Fibroblast of peridontal ligament (primary cell): Measurements from ENCODE around the gene FBXO44.

Experiments used
- DNase-seq: peaks from one replicate; pipeline ENCODE4 v3.0.0-alpha.2; 2010; ENCODE audit errors: extremely low read depth

Gene FBXO44

DNA sequence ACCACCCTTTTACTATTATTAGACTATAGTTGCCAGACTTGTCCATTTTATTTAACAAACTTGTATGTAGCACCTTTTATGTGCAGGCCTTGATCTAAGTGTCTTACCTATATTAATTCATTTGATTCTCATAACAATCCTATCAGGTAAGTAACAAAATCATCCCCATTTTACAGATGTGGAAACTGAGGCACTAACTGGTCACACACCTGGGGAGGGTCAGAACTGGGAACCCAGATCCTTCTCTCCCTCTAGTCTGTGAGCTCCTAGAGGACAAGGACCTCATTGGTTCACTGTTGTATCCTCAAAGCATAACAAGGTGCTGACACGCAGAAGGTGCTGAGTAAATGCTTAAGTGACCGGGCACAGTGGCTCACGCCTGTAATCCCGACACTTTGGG, 15.3 kb upstream of the FBXO44 start:
- DNase-seq, result no peak

DNA sequence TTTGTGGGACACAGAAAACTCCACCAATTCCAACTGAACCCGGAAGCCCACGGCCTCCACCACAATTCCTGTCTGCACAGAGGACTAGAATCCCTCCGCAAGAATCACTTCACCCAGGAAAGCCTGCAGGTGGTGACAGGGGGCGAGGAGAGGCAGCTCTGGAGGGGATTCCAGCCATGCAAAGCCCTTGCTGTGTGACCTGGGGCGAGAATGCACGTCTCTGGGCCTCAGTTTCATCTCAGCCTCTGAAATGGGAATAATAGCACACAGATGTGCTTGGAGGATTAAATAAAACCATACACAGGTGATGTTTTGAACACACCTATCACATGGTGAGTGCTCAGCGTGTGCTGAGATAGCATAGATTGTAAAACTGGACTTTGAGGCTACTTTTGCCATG, 14.6 kb upstream of the FBXO44 start:
- DNase-seq, result no peak

DNA sequence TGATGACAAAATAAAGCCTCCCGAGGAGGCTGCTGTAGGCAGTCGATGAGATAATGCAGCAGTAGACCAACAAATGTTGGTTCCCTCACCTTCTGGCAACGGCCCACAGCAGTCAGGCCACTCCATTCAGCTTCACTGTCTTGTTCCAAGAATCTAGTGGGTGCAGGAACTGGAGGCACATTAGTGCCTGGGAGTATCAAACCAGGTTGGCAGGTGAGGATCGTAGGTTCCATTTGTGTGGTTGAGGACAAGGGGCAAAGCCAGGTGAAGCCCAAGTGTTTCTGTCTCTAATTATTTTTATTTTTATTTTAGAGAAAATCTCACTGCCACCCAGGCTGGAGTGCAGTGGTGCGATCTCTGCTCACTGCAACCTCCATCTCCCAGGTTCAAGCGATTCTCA, 13.7 kb upstream of the FBXO44 start:
- no peak for DNase-seq

DNA sequence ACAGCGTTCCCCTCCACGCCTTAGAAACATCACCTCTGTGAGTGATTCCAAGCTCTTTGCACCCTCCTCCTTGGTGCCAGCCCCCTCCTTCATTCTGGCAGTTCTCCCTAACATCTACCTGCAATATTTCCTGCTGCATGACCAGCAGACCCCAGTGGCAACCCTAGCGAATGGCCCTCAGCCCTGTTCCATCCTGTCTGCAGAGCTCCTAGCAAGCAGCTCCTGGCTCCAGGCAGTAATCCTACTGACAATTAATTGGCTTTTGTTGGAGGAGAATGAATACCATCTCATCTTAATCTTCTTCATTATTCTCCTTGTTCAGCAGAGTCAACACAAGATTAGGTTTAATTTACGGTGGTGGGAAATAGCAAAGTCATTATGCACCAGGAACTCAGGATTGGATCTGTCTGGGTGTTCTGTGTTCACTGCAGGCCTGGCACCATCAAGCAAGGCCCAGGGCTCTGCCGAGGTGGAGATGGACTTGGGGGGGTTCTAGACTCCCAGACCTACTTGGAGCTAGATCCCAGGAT, 12.8 kb upstream of the FBXO44 start:
- no peak for DNase-seq

DNA sequence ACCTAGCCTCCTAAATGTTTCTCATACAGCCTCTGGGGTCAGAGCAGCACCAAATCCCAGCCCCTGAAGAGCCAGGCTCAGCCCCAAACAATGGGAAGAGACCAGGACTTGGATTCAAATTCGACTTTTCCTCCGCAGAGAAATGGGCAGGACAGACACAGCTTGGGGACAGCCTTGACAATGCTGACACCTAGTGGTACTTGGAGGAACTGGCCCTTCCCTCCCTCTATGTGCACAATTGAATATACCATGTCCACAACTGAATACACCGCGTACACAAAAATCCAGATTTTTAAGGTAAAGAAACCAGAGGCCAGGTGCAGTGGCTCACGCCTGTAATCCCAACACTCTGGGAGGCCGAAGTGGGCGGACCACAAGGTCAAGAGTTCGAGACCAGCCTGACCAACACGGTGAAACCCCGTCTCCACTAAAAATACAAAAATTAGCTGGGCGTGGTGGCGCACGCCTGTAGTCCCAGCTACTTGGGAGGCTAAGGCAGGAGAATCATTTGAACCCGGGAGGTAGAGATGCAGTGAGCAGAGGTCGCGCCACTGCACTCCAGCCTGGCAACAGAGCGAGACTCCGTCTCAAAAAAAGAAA, 12.2 kb upstream of the FBXO44 start:
- DNase-seq, result peak; percentile 73

DNA sequence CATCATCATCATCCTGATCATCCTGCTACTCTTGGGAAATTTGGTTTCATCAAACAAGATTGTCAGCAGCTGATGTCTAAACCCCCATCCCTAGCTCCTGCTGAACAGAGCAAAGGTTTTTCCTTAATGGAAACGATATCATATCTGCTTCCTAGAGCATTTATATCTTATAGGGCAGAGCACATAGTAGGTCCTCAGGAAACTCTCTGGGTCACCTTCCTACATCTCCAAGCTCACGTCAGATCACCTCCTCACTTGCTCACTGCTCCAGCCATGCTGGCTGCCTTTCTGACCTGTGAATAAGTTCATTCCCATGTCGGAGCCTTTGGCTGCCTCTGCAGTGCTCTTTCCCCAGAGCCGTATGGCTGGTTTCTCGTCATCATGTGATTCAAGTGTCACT, 10.9 kb upstream of the FBXO44 start:
- no peak for DNase-seq

DNA sequence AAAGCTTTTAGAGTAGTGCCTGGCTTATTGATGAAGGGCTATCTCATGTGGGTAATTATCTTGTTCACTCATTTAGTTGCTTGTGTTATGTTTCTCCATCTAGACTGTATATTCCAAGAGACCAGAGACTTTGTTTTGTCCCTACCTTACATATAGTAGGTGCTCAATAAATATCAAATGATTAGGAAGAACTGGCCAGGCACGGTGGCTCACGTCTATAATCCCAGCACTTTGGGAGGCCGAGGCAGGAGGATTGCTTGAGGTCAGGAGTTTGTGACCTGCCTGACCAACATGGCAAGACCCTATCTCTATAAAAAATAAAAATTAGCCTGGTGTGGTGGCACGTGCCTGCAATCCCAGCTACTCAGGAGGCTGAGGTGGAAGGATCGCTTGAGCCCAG, 9.4 kb upstream of the FBXO44 start:
- DNase-seq, result no peak

DNA sequence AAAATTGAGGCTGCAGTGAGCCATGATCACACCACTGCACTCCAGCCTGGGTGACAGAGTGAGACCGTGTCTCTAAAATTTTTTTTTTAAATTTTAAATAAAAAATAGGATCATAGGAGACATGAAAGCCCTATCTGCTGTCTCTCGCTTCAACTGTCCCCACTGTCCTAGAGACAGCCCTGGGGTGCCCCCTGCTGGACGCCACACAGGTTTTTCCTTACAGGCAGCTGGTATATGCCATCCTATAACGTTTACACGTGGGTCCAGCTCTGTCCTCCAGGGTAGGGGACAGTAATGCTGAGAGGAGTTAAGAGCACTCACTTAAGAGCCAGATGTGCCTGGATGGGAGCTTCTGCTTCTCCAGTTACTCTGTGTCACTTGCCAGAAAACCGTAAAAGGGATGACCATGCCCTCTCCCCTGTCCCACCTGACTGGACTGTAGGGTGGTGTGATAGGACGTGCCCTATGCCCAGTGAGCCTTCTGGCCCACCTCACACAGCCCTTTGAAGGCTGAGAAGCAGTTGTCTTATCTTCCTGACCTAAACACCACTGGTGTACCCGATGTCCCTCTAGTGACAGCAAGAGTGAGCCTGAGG, 8.9 kb upstream of the FBXO44 start:
- DNase-seq, result peak; percentile 69

DNA sequence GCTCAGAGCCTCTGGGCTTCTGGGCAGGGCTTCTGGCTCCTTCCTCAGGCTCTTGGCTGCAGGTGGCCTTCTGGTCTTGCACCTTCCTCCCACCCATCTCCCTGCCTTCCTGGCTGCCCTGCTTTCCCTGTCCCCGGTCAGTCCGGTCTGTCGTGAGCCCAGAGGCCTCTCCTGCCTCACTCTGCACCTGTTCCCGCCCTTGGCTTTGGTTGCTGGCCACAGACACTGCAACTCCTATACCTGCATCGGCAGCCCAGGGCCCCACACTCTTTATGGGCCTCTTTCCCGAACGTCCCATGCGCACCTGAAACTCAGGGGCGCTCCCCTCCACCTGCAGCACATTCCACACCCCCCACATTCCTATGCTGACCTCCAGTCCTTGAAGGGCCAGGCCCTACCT, 8.4 kb upstream of the FBXO44 start:
- no peak for DNase-seq

DNA sequence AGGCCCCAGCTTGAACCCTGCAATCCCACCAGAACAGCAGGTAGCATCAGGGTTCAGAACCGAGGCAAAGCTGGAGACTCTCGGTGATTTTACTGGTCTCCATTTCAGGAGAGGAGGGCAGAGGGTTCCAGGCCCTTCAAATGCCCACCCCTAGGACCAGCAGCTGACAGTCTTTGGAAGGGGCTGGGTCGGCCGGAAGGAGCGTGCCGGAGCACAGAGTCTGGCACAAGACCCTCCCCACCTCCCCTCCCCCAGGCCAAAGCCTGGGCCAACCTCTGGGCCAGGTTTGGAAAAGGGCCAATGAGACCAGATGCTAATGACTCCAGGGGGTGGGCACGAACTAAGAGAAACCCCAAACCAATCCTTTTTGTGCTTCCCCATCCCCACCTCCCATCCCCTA, 7.3 kb upstream of the FBXO44 start:
- no peak for DNase-seq

DNA sequence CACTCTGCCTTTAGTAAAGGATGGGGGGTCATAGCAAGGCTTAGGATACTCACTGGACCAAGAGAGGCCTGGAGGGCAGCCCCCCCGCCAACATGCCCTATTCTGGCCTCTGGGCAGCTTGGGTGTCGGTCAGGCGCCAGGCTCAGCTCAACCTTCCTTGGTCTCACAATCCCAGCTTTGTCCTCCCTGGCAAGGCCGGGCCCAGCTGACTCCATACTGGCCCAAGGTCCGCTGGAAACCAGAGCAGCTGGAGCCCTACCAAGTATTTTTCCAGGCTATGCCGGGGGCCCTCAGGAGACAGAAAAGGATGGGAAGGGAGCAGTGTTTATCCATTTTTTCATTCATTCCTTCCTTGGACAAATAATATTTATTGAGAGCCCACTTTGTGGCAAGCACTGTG, 6.6 kb upstream of the FBXO44 start:
- DNase-seq, result no peak

DNA sequence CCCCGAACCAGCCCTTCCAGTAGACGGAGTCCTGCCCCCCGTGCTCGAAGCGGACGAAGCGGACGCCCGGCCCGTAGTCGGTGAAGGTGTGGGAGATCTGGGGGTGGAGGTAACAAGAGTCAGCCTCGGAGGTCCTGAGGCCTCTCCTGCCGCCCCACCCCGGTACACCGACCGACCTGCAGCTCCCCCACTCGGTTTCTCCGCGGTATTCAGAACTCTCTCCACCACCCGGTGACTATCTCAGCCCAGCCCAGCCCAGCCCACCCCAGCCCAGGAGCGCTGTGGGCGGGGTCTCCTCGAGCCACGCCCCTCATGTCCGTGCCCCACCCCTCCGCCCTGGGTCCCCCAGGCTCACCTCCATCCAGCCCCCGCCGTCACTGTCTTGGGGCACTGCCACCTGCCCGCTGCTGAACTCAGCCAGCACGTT, 5.9 kb upstream of the FBXO44 start:
- DNase-seq, result no peak

DNA sequence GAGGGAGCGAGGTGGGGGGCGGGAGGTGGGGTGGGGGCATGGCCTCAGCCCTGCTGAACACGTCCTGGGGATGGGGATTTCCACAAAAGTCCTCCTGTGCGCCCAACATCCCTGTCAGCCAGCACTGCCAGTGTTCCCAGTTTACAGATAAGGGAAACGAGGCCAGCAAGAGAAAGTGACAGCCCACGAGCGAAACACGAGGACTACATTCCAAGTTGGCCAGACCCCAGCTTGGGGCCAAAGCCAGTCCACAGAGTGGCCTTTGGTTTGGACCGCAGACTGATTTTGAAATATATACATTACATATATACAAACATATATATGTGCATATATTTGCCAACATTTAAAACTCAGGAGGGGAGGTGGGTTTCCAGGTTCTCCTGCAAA, 5.4 kb upstream of the FBXO44 start:
- DNase-seq, result no peak

DNA sequence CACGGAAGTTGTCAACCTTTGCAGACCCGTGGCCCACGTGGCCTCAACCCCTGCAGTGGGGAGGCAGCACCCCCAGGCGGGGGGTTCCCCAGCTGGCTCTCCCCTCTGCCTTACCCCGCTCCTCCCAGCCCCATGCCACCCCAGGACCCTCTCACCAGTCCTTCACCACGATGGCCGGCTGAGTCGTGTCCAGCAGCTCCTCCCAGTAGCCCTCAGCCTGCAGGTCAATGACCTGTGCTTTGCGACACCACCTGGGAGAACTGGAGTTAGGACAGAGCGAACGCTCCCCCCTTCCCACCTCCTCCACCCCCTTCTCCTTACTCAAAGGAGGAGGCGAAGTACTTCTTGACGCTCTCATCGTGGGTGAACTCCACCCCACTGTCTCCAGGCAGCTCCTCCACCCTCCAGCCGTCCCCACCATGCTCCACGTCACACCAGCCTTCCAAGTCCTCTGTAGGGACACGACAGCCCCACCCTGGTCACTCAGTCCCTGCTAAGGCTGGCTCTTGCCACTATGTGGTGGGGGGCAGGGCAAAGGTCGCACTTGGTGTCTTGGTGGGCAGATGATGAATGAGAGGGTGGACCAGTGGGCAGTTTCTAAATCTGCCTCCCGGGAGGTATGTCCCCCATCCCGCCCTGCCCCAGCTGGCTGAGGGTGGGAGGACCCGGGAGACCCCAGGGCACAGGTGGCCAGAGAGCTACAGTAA, 4.9 kb upstream of the FBXO44 start:
- no peak for DNase-seq

DNA sequence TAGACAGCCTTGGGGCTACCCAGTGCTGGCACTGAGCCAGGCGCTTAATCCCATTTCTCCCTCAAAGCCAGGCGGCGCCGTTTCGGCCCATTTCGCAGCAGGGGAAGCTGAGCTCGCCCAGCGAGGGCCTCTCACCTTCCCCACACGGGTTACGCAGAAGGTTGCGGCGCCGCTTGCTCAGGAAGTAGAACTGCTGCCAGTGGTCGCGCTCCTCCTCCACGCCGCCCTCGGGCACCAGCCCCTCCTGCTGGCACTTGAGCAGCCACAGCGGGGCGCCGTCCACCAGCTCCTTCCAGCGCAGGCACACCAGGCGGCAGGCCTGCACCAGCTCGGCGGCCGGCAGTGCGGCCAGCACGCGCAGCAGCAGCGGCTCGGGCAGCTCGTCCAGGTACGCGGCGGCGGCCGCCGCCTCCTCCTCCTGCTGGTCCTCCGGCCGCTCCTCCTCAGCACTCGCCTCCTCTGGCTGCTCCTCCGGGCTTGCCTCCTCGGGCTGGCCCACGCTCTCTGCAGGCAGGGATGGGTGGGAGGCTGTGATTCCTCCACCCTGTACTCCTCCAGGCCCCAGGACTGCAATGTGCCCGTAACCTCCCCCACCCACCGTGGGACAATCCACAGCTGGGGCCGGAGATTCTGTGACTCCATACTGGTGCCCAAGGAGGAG, 4.2 kb upstream of the FBXO44 start:
- DNase-seq, result no peak

DNA sequence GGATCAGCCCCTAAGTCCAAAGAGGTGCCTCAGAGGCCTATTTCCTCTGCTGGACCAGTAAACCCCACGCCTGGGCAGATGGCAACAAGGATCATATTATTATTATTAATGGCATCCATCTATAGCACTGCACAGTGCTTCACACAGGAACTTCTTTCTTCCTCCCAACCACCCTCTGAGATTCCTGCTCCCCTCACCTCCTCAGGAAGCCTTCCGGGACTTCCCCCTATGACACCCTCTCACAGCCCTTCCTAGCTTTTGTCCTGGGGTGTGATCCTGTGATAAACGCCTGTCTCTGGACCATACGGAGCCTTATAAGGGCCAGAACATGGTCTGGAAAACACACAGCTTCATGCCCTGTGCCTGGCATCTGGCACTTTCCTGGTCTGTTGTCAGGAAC, 3.7 kb upstream of the FBXO44 start:
- no peak for DNase-seq

DNA sequence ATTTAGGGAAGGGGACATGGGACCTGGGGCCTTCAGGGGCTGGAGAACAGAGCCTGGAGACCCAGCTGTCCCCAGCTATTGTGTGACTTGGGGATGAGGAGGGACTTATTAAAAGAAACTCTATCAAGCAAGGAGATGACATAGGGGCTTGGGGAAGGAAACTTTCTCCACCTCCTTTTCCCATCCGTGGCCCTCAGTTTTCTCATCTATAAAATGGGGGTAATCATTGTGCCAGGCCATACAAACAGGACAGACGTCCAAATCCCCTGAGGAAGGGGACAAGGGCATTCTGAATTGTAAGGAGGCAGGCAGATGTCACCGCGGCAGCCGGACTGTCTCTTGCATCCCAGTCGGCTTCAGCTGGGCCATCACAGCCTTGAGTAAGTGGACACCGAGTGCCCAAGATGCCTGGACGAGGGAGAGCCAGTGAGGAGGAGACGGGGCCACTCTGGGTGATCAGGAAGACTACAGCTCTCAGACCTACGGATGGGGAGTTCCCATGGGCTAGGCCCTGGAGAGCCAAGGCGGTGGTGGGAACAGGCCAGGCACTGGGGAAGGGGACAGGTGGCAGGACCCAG, 2.4 kb upstream of the FBXO44 start:
- DNase-seq, result no peak

DNA sequence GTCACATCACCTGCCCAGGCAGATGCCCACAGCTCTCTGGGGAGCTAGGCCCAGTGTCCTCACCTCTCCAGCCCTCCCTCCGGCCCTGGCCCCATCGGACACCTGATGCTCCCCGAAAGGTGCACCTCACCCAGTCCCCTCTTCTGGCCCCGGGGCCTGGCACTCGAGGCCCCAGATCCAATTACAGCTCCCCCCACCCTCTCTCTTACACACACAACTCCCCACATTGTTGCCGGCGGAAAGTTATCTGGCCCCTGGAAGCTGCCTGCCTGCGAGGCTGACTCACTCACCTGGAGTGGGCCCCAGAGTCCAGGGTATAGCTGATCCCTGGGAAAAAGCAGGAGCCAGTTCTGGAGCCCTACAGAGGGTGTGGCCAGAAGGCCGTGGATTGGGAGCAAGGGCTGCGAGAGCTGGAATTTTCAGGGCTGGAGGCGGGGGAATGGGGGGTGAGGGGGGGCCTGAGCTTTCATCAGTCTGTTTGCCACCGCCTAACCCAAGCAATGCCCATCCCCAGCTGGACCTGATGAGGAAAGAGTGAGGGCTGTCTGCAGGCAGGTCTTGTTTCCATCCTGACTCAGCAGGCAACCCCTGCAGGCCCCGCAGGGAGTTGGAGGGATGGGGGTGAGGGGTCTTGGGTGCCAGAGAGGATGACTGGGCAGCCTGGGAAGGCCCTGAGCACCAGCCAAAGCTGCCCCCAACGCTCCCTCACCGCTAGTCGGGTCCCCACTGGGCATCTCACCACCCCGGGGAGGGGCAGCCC, 1.4 kb upstream of the FBXO44 start:
- no peak for DNase-seq

DNA sequence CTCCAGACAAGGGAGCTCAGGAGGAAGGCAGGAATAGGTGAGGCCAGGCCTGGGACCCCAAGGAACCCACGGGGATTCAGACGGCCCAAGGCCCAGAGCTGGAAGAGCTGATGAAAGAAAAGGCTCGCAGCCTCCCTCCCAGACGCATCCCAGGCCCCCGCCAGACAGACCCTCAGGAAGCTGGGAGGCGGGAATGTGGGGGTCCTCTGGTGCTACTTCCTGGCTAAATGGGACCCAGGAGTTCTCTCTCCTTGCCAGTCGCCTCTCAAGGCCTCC, 878 bp upstream of the FBXO44 start:
- DNase-seq, result no peak

DNA sequence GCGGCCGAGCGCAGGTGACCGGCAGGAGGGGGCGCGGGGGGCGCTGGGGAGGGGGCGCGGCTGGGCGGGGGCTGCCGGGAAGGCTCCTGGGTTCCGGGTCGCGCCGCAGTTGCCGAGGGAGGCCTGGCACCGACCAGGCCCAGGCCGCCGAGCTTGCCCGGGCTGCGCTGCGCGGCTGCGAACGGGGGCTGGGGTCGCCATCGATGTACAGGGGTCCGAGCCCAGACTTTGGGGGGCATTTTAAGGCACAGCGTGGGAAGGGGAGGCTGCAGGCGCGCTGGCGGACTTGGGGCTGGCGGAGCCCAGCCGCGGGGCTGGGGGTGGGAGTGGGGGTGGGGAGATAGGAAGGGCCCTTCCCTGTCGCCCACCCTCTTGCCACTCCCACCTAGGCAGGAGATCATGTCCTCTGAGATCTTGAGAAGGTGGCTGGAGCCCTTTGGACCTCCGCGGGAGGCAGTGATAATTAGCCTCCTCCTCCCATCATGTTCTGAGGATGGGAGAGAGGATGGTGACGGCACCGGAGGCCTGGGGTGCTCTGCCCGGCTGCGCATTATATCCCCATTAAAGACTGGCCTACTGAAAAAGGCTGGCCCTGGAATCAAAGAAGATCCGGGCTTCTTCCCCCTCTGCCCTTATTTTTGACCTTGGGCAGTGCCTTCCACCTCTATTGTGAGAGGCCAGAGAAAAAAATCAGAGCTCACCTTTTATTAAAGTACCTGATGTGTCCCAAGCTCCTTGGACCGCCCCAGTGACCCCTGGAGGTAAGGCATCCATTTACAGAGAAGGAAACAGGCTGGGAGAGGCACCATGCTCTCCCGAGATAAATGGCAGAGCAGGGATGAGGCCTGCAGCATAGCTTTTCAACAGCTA, 497 bp downstream of the FBXO44 start:
- DNase-seq, result no peak

DNA sequence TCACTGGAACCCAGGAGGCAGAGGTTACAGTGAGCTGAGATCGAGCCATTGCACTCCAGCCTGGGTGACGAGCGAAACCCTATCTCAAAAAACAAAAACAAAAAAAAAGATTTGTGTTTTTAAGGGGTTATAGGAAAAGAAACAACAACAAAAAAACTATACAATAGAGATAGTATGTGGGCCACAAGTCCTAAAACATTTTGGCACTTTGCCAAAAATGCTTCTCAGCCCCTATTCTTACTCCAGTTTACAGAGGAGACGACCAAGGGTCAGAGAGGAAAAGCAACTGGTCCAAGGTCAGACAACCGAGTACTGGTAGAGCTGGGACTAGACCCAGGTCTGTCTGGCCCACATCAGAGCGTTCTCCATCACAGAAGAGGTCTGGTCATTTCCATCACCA, 3.0 kb downstream of the FBXO44 start:
- DNase-seq, result no peak
